Hematopoietic multipotent progenitor cell treated with erythropoietin and hydrocortisone succinate and interleukin-3 and kit ligand, for 6 days (in vitro differentiated cells): ENCODE data around the gene PMVK.

Source experiments
- DNase-seq: peaks from one replicate; pipeline ENCODE4 v3.0.0-alpha.2; 2015

The PMVK gene

DNA sequence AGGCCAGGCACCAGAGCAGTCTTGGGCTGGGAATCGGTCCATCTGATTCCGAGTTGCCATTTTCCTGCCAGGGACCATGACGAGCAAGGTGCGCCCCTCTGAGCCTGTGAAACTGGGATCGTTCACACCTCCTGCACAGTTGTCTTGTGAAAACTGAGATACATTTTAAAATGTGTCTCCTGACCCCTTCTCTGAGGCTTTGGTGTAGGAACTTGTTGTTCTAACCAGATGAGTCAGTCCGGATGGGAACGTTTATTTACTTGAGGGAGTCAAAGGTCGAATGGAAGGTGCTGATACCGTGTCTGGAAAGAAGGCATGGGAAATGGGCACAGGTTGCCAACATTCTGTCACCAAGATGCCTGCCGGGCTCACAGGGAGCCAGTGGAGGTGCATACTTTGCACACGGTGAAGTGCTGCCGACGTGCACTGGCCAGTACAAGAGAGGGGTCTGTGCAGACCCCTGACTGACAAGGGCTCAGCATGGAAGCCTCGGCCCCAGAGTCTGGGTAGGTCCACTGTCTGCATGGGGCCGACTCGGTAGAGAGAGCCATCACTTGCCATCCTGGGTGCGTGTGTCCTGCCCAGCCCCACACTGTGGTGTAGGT is 59.0 kb downstream of the PMVK start:
- DNase-seq: no peak

DNA sequence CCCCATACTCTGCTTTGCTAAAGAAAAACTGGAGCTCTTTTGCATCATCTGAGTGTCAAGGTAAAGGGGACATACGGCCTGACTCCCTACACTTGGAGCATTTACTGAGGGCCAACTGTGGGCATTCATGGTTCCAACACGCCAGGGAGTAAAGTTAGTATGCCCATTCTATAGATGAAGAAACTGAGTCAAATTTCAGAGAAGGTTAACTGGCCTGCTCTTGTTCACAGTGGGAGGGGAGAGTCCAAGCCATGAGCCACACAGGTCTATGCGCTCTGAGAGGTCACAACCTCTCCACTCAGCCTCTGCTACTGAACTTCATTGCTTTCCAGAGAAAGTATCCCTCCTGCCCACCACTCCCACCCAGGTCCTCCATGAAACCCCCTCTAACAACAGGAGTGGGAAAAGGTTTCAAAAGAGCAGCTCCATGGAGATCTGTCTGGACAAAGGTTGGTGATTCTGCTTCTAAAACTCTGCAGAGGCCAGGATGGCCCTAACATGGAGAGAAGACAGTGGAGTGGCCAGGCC is 59.6 kb downstream of the PMVK start:
- DNase-seq: no peak
